ENCODE measurements around the gene RPP21. TPM values are rescaled to one million over a fixed set of nuclear protein-coding genes. Genes with fewer than 3 reads are reported as not detected.
"Not testable (repeated sequence)": the region's sequence is repeated elsewhere in the genome, so short reads cannot be mapped to it uniquely, and the experiment has no call there.

Gene RPP21
- total RNA-seq, 1 donor from 2014 or later: 25.5 TPM

- intact Hi-C loops (cut with micrococcal nuclease): no loop called here
- ATAC-seq (no peak), DNase-seq (no peak)
Observed at GRCh38 chr6:30361661-30362060, 16.7 kb downstream of the RPP21 start.

DNA sequence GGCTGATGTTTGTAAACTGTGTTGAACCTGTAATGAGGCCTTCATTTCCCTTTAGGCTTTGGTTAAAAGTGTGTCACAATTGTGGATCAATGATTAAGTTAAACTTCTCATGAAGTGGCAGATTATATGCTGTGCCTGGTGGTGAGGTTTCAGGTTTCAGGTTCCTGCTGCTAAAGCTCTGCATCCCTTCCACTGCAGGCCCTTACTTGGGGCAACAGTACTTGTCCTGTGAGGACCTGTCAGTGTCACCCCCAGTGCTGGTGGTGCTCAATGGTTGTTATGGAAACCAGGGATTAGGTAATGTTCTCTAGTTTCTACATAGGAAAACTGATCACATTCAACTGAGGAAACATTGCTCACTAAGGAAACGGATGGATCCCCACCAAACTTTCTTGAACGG is 18.5 kb downstream of the RPP21 start:
- intact Hi-C loops (cut with micrococcal nuclease): no loop called here
- ATAC-seq: no peak
- no peak for DNase-seq

DNA sequence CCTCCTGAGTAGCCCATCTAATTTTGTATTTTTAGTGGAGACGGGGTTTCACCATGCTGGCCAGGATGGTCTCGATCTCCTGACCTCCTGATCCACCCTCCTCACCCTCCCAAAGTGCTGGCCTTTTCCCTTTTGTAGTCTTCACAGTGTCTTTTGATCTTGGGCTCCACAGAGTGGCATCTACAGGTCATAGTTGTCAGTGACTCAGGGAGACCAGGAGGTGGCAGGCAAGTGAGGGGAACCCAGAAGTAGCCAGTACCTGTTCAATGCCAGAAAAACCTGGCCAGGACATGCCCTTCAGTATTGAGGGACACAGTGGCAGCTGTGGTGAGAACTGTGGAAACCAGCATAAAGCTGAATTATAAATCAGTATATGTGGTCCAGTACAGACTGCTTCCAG is 19.6 kb downstream of the RPP21 start:
- DNase-seq (no peak), ATAC-seq (no peak)
- intact Hi-C loops (cut with micrococcal nuclease): no loop called here

DNA sequence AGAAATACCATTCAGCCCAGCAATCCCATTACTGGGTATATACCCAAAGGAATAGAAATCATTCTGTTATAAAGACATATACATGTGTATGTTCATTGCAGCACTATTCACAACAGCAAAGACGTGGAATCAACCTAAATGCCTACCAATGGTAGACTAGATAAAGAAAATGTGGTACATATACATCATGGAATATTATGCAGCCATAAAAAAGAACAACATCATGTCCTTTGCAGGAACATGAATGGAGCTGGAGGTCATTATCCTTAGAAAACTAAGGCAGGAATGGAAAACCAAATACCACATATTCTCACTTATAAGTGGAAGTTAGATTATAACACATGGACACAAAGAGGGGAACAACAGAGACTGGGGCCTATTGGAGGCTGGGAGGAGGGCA is 24.3 kb downstream of the RPP21 start:
- intact Hi-C loops (cut with micrococcal nuclease); DNase-seq; ATAC-seq: not testable (repeated sequence)

DNA sequence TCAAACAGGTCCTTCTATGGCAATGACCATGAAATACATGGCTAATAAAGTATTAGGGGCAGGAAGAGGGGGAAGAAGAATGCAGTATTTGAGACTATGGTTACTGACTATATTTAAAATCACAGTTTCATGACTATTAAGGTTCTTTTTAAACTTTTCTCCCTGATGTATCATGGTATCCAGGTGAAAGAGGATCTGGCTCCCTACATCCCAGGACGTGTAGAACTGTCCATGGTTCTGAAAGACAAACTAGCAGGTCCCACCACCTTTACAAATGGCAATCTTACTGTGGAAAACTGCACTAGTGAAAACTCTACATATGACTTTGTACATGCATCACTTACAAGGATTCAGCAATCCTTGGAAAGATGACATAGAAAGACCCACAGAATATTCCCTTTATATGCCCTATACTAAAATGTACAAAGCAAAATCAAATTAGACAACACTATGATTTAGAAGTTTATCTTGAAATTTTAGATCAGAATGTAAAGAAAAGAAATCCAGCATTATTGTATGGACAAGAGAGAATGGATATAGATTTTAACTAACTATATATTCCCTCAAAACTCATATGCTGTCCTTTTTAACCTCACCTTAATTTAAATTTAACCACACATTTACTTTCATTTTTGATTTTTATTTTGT is 33.5 kb downstream of the RPP21 start:
- DNase-seq: no peak
- ATAC-seq: no peak
- intact Hi-C loops (cut with micrococcal nuclease): no loop called here

GRCh38 chr6:30380464-30380863 is 35.5 kb downstream of the RPP21 start:
- DNase-seq: no peak
- intact Hi-C loops (cut with micrococcal nuclease): no loop called here
- no peak for ATAC-seq

- no peak for DNase-seq
- intact Hi-C loops (cut with micrococcal nuclease): no loop called here
- ATAC-seq: no peak
Observed at GRCh38 chr6:30386166-30386565, 41.2 kb downstream of the RPP21 start.

- intact Hi-C loops (cut with micrococcal nuclease): no loop called here
- ATAC-seq: no peak
- no peak for DNase-seq
Observed at GRCh38 chr6:30391240-30391639, 46.3 kb downstream of the RPP21 start.

GRCh38 chr6:30394139-30394538 is 49.2 kb downstream of the RPP21 start:
- DNase-seq (no peak), ATAC-seq (no peak)
- intact Hi-C loops (cut with micrococcal nuclease): no loop called here

Other genes with a start within 250 kb of the RPP21 start
- gene TRIM31, start 232.1 kb upstream of the RPP21 start, total RNA-seq: not detected
- not detected for gene TRIM40, start 209.0 kb upstream of the RPP21 start, total RNA-seq
- not detected for gene TRIM10, start 183.9 kb upstream of the RPP21 start, total RNA-seq
- gene TRIM15, start 181.6 kb upstream of the RPP21 start, total RNA-seq: not detected
- gene TRIM26, start 131.8 kb upstream of the RPP21 start, total RNA-seq: 21.9 TPM
- 9.0 TPM for gene TRIM39, start 18.2 kb upstream of the RPP21 start, total RNA-seq
- 155 TPM for gene HLA-E, start 144.4 kb downstream of the RPP21 start, total RNA-seq
- gene GNL1, start 211.3 kb downstream of the RPP21 start, total RNA-seq: 18.4 TPM
- gene PRR3, start 212.1 kb downstream of the RPP21 start, total RNA-seq: 2.9 TPM
- 37.8 TPM for gene ABCF1, start 226.3 kb downstream of the RPP21 start, total RNA-seq

Measured in left ventricle myocardium superior (tissue), 1 donor.